SK-N-SH (cell line): Measurements from ENCODE around the gene FAM81A. TPM values are rescaled to one million over a fixed set of nuclear protein-coding genes. Genes with fewer than 3 reads are reported as not detected.

Experiments used
- CTCF ChIA-PET: fragments of 300-600, 350-600 bp; formaldehyde crosslinking; extraction: SDS; loops from one replicate; lab custom pipeline; 2021; lab: Yijun Ruan, JAX
- POLR2A ChIA-PET: fragments of 350-600 bp; sonication (Branson Sonifier 250); formaldehyde crosslinking; extraction: SDS; loops from one replicate; lab custom pipeline; 2020; ENCODE audit warnings: antibody characterized with exemption, inconsistent platforms; lab: Yijun Ruan, JAX
- DNase-seq: peaks from one replicate; pipeline ENCODE4 v3.0.0; 2012
- H2AFZ ChIP-seq: fragments of 200-600 bp; sonication (generic); 2 replicates; pipeline ENCODE4 v1.8.1; 2016; ENCODE audit warnings: antibody characterized with exemption, mild to moderate bottlenecking, low read depth
- H3F3A ChIP-seq: fragments of 200-600 bp; sonication (generic); replicated peaks from 2 replicates; pipeline ENCODE3; 2016; ENCODE audit warnings: antibody characterized with exemption, mild to moderate bottlenecking; ENCODE audit not compliant: insufficient read depth
- H3K27ac ChIP-seq, 2 experiments: fragments of 200-500 bp in 1 of 2; fragments of 200-600 bp in 1 of 2; sonication (Bioruptor generic) in 1 of 2; sonication (generic), shearing (Covaris generic) in 1 of 2; 2 replicates each; pipeline versions ENCODE4 v1.5.1 to v1.6.1; 2014 to 2016; ENCODE audit warnings: low read depth in 2 of 2, inconsistent platforms in 1 of 2, low read length in 1 of 2, mild to moderate bottlenecking in 1 of 2, mixed read lengths in 1 of 2
- H3K27me3 ChIP-seq: fragments of 200-600 bp; sonication (generic), shearing (Covaris generic); 2 replicates; pipeline ENCODE4 v1.6.1; 2016; ENCODE audit warnings: mixed run types; ENCODE audit not compliant: insufficient read depth
- H3K36me3 ChIP-seq, 2 experiments: fragments of 200-500 bp in 1 of 2; fragments of 200-600 bp in 1 of 2; sonication (Bioruptor generic) in 1 of 2; sonication (generic) in 1 of 2; replicated peaks in 1 of 2; 2 replicates each; pipeline versions ENCODE3 to v1.5.1; 2014 to 2016; ENCODE audit warnings: low read length in 1 of 2, mild to moderate bottlenecking in 1 of 2; ENCODE audit not compliant: insufficient read depth in 2 of 2, control insufficient read depth in 1 of 2
- H3K4me1 ChIP-seq, 2 experiments: fragments of 200-500 bp in 1 of 2; fragments of 200-600 bp in 1 of 2; sonication (Bioruptor generic) in 1 of 2; sonication (generic), shearing (Covaris generic) in 1 of 2; 2 replicates each; pipeline versions ENCODE4 v1.5.1 to v1.6.1; 2014 to 2016; ENCODE audit warnings: low read depth in 1 of 2, low read length in 1 of 2, mixed run types in 1 of 2; ENCODE audit not compliant: insufficient read depth in 2 of 2, control insufficient read depth in 1 of 2
- H3K4me2 ChIP-seq: fragments of 200-600 bp; sonication (generic), shearing (Covaris generic); 2 replicates; pipeline ENCODE4 v1.6.1; 2017; ENCODE audit warnings: mixed run types
- H3K4me3 ChIP-seq, 2 experiments: fragments of 200-500 bp in 1 of 2; fragments of 200-600 bp in 1 of 2; sonication (Bioruptor generic) in 1 of 2; sonication (generic), shearing (Covaris generic) in 1 of 2; 2 replicates each; pipeline versions ENCODE4 v1.5.1 to v1.8.1; 2014 to 2016; ENCODE audit warnings: low read depth in 2 of 2, inconsistent platforms in 1 of 2, low read length in 1 of 2, mild to moderate bottlenecking in 1 of 2, mixed read lengths in 1 of 2, moderate library complexity in 1 of 2
- H3K79me2 ChIP-seq: fragments of 200-600 bp; sonication (generic); 2 replicates; pipeline ENCODE4 v1.8.1; 2017; ENCODE audit warnings: mild to moderate bottlenecking; ENCODE audit not compliant: insufficient read depth
- H3K9ac ChIP-seq: fragments of 200-600 bp; sonication (generic); 2 replicates; pipeline ENCODE4 v1.6.1; 2017; ENCODE audit warnings: mixed run types
- H3K9me2 ChIP-seq: fragments of 200-600 bp; sonication (generic); 2 replicates; pipeline ENCODE4 v1.6.1; 2017; ENCODE audit warnings: mixed run types
- H3K9me3 ChIP-seq: fragments of 200-600 bp; sonication (generic); 2 replicates; pipeline ENCODE4 v1.6.1; 2017; ENCODE audit warnings: mixed run types, mild to moderate bottlenecking, moderate library complexity
- H4K20me1 ChIP-seq: fragments of 200-600 bp; sonication (generic); 2 replicates; pipeline ENCODE4 v1.6.1; 2017; ENCODE audit warnings: mild to moderate bottlenecking, mixed run types; ENCODE audit not compliant: insufficient read depth
- CTCF ChIP-seq: fragments of 200-600 bp; sonication (generic); IDR thresholded peaks from 2 replicates; pipeline ENCODE4 v1.6.1; 2017; ENCODE audit warnings: antibody characterized with exemption, mild to moderate bottlenecking, moderate library complexity
- ELF1 ChIP-seq: IDR thresholded peaks from 2 replicates; pipeline ENCODE4 v1.4.0; 2012
- EP300 ChIP-seq, 2 experiments: IDR thresholded peaks; 2 replicates each; pipeline versions ENCODE4 v1.4.0 to v1.6.1; 2012; ENCODE audit warnings: borderline replicate concordance in 1 of 2, low read depth in 1 of 2, low read length in 1 of 2
- EZH2phosphoT487 ChIP-seq: fragments of 200-600 bp; sonication (generic); IDR thresholded peaks from 2 replicates; pipeline ENCODE4 v1.6.1; 2017; ENCODE audit warnings: low read depth, mixed run types, mild to moderate bottlenecking, antibody characterized with exemption, moderate library complexity, borderline replicate concordance
- FOSL2 ChIP-seq: IDR thresholded peaks from 2 replicates; pipeline ENCODE4 v1.4.0; 2012; ENCODE audit warnings: low read depth, mild to moderate bottlenecking, moderate library complexity, borderline replicate concordance
- FOXJ3 ChIP-seq: sonication (generic); formaldehyde crosslinking; IDR thresholded peaks from 2 replicates; pipeline ENCODE4 v1.5.1; 2020; ENCODE audit warnings: mild to moderate bottlenecking, missing genetic modification reagents
- GATA2 ChIP-seq: sonication (generic); formaldehyde crosslinking; IDR thresholded peaks from 2 replicates; pipeline ENCODE4 v1.5.0; 2020; ENCODE audit warnings: mild to moderate bottlenecking, missing genetic modification reagents
- MAX ChIP-seq: IDR thresholded peaks from 2 replicates; pipeline ENCODE4 v1.4.0; 2012; ENCODE audit warnings: low read depth
- MXI1 ChIP-seq: IDR thresholded peaks from 2 replicates; pipeline ENCODE4 v1.6.1; 2012; ENCODE audit warnings: mild to moderate bottlenecking, low read depth, low read length, improper control_type of control experiment
- NFIC ChIP-seq: IDR thresholded peaks from 2 replicates; pipeline ENCODE4 v1.4.0; 2012; ENCODE audit warnings: borderline replicate concordance
- NRF1 ChIP-seq: IDR thresholded peaks from 2 replicates; pipeline ENCODE4 v1.6.1; 2012; ENCODE audit warnings: low read depth, mild to moderate bottlenecking, low read length
- POLR2AphosphoS5 ChIP-seq: IDR thresholded peaks from 2 replicates; pipeline ENCODE4 v1.6.1; 2012; ENCODE audit warnings: low read depth, low read length
- RCOR1 ChIP-seq: fragments of 150-350 bp; IDR thresholded peaks from 2 replicates; pipeline ENCODE4 v1.6.1; 2017; ENCODE audit warnings: antibody characterized with exemption, low read length
- RFX5 ChIP-seq: IDR thresholded peaks from 2 replicates; pipeline ENCODE4 v1.6.1; 2012; ENCODE audit warnings: mild to moderate bottlenecking, improper control_type of control experiment, low read length
- TCF12 ChIP-seq: IDR thresholded peaks from 2 replicates; pipeline ENCODE4 v1.4.0; 2012
- USF2 ChIP-seq: fragments of 150-350 bp; IDR thresholded peaks from 2 replicates; pipeline ENCODE4 v1.6.1; 2017; ENCODE audit warnings: antibody characterized with exemption, low read length, low read depth, borderline replicate concordance
- WGBS: methylation state at CpG from one replicate; pipeline ENCODE4 v1.1.6; 2017; ENCODE audit warnings: low lambda C conversion rate; 5-methylcytosine and 5-hydroxymethylcytosine counted together
- polyA plus RNA-seq, 3 experiments: library from polyadenylated mRNA; depleted of rRNA; stranded (reverse); fragments of >200 nt; gene quantifications; 2 replicates each; pipeline ENCODE4 v1.2.3, GENCODE V29; 2012
- TF ChIP-seq, protein P1 (sequence below): fragments of 150-350 bp; IDR thresholded peaks from 2 replicates; pipeline ENCODE4 v1.6.1; 2016; ENCODE audit warnings: mild to moderate bottlenecking, low read depth, low read length
- TF ChIP-seq, protein P2 (sequence below): IDR thresholded peaks from 2 replicates; pipeline ENCODE4; 2012

Gene FAM81A
- polyA plus RNA-seq, 1 of the 3 experiments (the other 2 are of a cell fraction): 1.1 TPM

- 58% methylated on average over 4 of the region's 4 CpGs for WGBS
- Histone ChIP-seq H3K4me1 (no peaks in the 10 kb centered on the region; a peak in 1 of 4 replicates), H3K9me3 (no peaks in the 10 kb centered on the region), H3K79me2 (no peaks in the 10 kb centered on the region), H2AFZ (no peak overlapping the region), H3K27ac (no peak overlapping the region), H3K4me2 (no peak overlapping the region), H4K20me1 (no peaks in the 10 kb centered on the region), H3K9me2 (no peaks in the 10 kb centered on the region), H3K9ac (no peak overlapping the region), H3K36me3 (no peaks in the 10 kb centered on the region), H3F3A (no peaks in the 10 kb centered on the region), H3K27me3 (no peaks in the 10 kb centered on the region), H3K4me3 (no peak overlapping the region)
- TF ChIP-seq FOXJ3 (CRISPR knock-in tag) (no peak), NFIC (no peak), TCF12 (no peak), NRF1 (no peak), FOSL2 (no peak), MAX (no peak), RFX5 (no peak), MXI1 (no peak), ELF1 (no peak), GATA2 (no peak), POLR2AphosphoS5 (no peak), CTCF (no peak), RCOR1 (no peak)
- TF ChIP-seq, protein P1, sequence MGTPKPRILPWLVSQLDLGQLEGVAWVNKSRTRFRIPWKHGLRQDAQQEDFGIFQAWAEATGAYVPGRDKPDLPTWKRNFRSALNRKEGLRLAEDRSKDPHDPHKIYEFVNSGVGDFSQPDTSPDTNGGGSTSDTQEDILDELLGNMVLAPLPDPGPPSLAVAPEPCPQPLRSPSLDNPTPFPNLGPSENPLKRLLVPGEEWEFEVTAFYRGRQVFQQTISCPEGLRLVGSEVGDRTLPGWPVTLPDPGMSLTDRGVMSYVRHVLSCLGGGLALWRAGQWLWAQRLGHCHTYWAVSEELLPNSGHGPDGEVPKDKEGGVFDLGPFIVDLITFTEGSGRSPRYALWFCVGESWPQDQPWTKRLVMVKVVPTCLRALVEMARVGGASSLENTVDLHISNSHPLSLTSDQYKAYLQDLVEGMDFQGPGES: no peak
- TF ChIP-seq, protein P2, sequence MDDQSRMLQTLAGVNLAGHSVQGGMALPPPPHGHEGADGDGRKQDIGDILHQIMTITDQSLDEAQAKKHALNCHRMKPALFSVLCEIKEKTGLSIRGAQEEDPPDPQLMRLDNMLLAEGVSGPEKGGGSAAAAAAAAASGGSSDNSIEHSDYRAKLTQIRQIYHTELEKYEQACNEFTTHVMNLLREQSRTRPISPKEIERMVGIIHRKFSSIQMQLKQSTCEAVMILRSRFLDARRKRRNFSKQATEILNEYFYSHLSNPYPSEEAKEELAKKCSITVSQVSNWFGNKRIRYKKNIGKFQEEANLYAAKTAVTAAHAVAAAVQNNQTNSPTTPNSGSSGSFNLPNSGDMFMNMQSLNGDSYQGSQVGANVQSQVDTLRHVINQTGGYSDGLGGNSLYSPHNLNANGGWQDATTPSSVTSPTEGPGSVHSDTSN: no peak
- no peak for DNase-seq
- POLR2A ChIA-PET: no interaction called here
- CTCF ChIA-PET: no interaction called here
Measured at GRCh38 chr15:59416816-59417215, 21.2 kb upstream of the FAM81A start.

- Histone ChIP-seq H3F3A (no peaks in the 10 kb centered on the region), H2AFZ (no peak overlapping the region), H4K20me1 (no peaks in the 10 kb centered on the region), H3K9me2 (no peaks in the 10 kb centered on the region), H3K27ac (no peak overlapping the region), H3K4me2 (no peak overlapping the region), H3K9ac (no peak overlapping the region), H3K4me1 (no peaks in the 10 kb centered on the region), H3K4me3 (no peak overlapping the region), H3K79me2 (no peaks in the 10 kb centered on the region), H3K36me3 (no peaks in the 10 kb centered on the region), H3K27me3 (no peaks in the 10 kb centered on the region), H3K9me3 (no peaks in the 10 kb centered on the region)
- 38% methylated on average over 1 of the region's 1 CpG for WGBS
- ChIA-PET POLR2A (no interaction called here), CTCF (no interaction called here)
- TF ChIP-seq USF2 (no peak), CTCF (no peak), EP300 (IDR thresholded peaks at IDR 0.05; ENCODE audit: borderline replicate concordance in 1 of 2, low read depth in 1 of 2, low read length in 1 of 2) (no peak), EZH2phosphoT487 (no peak), FOXJ3 (CRISPR knock-in tag) (no peak), RFX5 (no peak), ELF1 (no peak)
- no peak for DNase-seq
Measured at GRCh38 chr15:59419170-59419569, 18.8 kb upstream of the FAM81A start.
